Kidney epithelial cell (primary cell): ENCODE results near the gene ABCB11. TPM values are rescaled to one million over a fixed set of nuclear protein-coding genes. Genes with fewer than 3 reads are reported as not detected.

Source experiments
- DNase-seq: peaks from one replicate; pipeline ENCODE4 v3.0.0-alpha.2; 2010; ENCODE audit warnings: low read depth
- H3K27me3 ChIP-seq: 2 replicates; pipeline ENCODE4 v1.6.0; 2011; ENCODE audit warnings: low read length; ENCODE audit not compliant: control insufficient read depth, insufficient read depth
- H3K36me3 ChIP-seq: 2 replicates; pipeline ENCODE4 v1.5.1; 2011; ENCODE audit warnings: low read length; ENCODE audit not compliant: control insufficient read depth, insufficient read depth
- H3K4me3 ChIP-seq: 2 replicates; pipeline ENCODE4 v1.5.1; 2011; ENCODE audit warnings: low read depth, mild to moderate bottlenecking, control low read depth, low read length
- CTCF ChIP-seq: IDR thresholded peaks from 2 replicates; pipeline ENCODE4 v1.5.1; 2011; ENCODE audit warnings: mild to moderate bottlenecking, moderate library complexity, low read length, control low read depth, inconsistent platforms; ENCODE audit not compliant: insufficient read depth, poor library complexity, severe bottlenecking
- total RNA-seq: library from RNA; depleted of rRNA; stranded (reverse); fragments of >200 nt; gene quantifications from 2 replicates; pipeline ENCODE4 v1.2.3, GENCODE V29; 2015

The ABCB11 gene
- total RNA-seq, 1 donor from 2014 or later, result not detected

DNA sequence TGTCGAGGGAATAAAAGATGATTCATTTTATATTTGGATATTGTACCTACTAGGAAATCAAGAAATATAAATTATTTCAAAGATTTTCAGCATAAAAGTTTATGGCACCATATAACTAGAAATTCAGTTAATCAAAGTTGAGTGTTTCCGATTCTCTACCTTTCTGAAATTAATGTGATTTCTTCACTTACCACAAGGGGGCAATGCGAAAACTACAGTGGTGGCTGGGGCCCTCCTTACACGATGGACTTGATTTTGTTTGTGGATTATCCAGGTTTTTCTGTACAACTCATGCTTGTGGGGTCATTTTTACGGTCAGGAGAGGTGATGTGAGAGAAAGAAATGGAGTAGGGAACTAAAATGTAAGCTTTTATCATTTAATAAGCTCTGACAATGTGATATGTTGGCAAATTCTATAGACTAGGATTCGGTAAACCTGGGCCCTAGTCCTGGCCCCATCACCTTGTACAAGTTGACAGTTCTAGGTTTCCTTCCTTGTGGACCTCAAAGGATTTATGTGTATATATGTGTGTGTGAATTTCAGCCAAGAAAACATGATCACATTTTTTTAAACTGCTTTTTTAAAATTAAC lies 82.4 kb downstream of the ABCB11 start:
- no peaks in the 10 kb centered on the region for H3K36me3 ChIP-seq
- H3K27me3 ChIP-seq, result no peaks in the 10 kb centered on the region
- TF ChIP-seq CTCF, result peak; percentile 59
- no peak overlapping the region for H3K4me3 ChIP-seq
- no peak for DNase-seq

GRCh38 chr2:168945508-168945907 lies 85.6 kb downstream of the ABCB11 start:
- Histone ChIP-seq H3K4me3 (no peak overlapping the region), H3K36me3 (no peaks in the 10 kb centered on the region), H3K27me3 (no peaks in the 10 kb centered on the region)
- no peak for DNase-seq
- no peak for TF ChIP-seq CTCF

DNA sequence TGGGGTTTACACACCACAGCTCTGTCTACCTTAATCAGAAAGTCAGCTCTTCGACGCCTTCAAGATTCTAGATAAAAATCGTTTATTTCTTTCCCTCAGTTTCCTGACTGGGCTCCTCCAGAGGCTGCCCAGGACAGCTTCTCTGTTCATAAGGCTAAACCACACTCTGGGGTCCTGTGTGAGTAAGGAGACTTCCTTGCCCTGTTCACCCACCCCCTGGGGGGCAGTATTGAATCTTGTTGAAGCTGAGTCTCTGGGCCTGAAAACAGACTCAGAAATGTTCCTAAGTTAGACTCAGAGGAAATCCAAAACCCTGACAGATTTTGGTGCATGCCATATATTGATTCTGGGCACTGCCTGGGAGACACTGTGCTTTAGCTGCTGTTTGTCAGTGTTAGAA lies 87.1 kb downstream of the ABCB11 start:
- H3K27me3 ChIP-seq, result no peaks in the 10 kb centered on the region
- TF ChIP-seq CTCF, result no peak

GRCh38 chr2:168941297-168941696 lies 89.8 kb downstream of the ABCB11 start:
- no peak for DNase-seq
- TF ChIP-seq CTCF, result no peak
- no peaks in the 10 kb centered on the region for H3K27me3 ChIP-seq
- H3K36me3 ChIP-seq, result no peaks in the 10 kb centered on the region
- H3K4me3 ChIP-seq, result no peak overlapping the region

More for the DNA sequence above, 87.1 kb downstream of the ABCB11 start:
- DNase-seq, result no peak
- no peak overlapping the region for H3K4me3 ChIP-seq
- H3K36me3 ChIP-seq, result no peaks in the 10 kb centered on the region

DNA sequence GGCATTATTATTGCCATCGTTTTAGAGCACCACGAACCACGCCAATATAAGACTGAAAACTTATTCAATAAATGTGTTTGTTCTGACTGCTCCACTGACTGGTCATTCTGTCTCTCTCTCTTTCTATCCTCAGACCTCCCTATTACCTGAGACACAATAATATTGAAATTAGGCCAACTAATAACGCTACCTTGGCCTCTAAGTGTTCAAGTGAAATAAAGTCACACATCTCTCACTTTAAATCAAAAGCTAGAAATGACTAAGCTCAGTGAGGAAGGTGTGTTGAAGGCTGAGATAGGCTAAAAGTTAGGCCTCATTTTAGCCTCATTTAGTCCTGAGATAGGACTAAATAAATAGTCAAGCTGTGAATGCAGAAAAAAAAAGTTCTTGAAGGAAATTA lies 91.2 kb downstream of the ABCB11 start:
- no peak for TF ChIP-seq CTCF
- H3K4me3 ChIP-seq, result no peak overlapping the region
- no peak for DNase-seq
- no peaks in the 10 kb centered on the region for H3K27me3 ChIP-seq
- H3K36me3 ChIP-seq, result no peaks in the 10 kb centered on the region

DNA sequence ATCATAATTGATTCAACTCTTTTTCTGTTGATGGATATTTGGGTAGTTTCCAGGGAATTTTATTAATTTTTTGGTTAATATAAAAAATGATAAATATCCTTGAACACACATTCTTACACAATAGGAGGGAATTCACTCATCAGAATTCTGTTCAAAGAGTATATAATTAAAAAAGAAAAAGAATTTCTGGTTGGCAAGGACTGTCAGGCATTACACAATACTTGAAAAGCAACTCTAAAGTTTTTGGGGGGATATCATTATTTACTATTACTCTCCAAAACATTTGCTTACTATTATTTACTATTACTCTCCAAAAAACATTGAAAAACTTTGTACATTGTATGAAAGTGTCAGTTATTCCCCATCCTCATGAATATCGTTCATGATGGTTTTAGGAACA lies 92.1 kb downstream of the ABCB11 start:
- no peak for TF ChIP-seq CTCF
- Histone ChIP-seq H3K36me3 (no peaks in the 10 kb centered on the region), H3K4me3 (no peak overlapping the region), H3K27me3 (no peaks in the 10 kb centered on the region)
- DNase-seq, result no peak
